Neutrophil (primary cell): Measurements from ENCODE around the gene KCNJ12.
"Not testable (repeated sequence)": the region's sequence is repeated elsewhere in the genome, so short reads cannot be mapped to it uniquely, and the experiment has no call there.

Experiments
- H3K27ac ChIP-seq: fragments of 200-600 bp; sonication (generic); 2 replicates; pipeline ENCODE4 v1.5.1; 2016; ENCODE audit warnings: mild to moderate bottlenecking, moderate library complexity
- H3K27me3 ChIP-seq: fragments of 200-600 bp; sonication (generic); 2 replicates; pipeline ENCODE4 v1.6.0; 2016; ENCODE audit warnings: mild to moderate bottlenecking
- H3K36me3 ChIP-seq: fragments of 200-600 bp; sonication (generic); 2 replicates; pipeline ENCODE4 v1.5.1; 2017
- H3K4me1 ChIP-seq, 2 experiments: fragments of 200-600 bp in 1 of 2; sonication (generic) in 1 of 2; 1 replicate in 1 of 2; 2 replicates in 1 of 2; pipeline versions ENCODE4 v1.5.1 to v1.6.1; 2013 to 2016; ENCODE audit warnings: low read depth in 1 of 2, low read length in 1 of 2, mild to moderate bottlenecking in 1 of 2, moderate library complexity in 1 of 2; ENCODE audit not compliant: control insufficient read depth in 1 of 2, insufficient read depth in 1 of 2
- H3K4me3 ChIP-seq, 2 experiments: fragments of 200-600 bp in 1 of 2; sonication (generic) in 1 of 2; 1 replicate in 1 of 2; 2 replicates in 1 of 2; pipeline ENCODE4 v1.5.1; 2013 to 2016; ENCODE audit warnings: low read depth in 1 of 2, low read length in 1 of 2, mild to moderate bottlenecking in 1 of 2, moderate library complexity in 1 of 2
- H3K9me3 ChIP-seq: fragments of 200-600 bp; sonication (generic); 2 replicates; pipeline ENCODE4 v1.5.1; 2016
- CTCF ChIP-seq: fragments of 200-600 bp; sonication (generic); IDR thresholded peaks from 2 replicates; pipeline ENCODE4 v1.5.1; 2016; ENCODE audit warnings: antibody characterized with exemption

Gene KCNJ12

GRCh38 chr17:21376081-21376758 is at the start of gene KCNJ12:
Gene KCNJ12, plus strand, starts transcription at chr17:21376357. Its CDS starts 38,986 bp downstream, at chr17:21415343.
- TF ChIP-seq CTCF = no peak

GRCh38 chr17:21327921-21328320 is 48.2 kb upstream of the KCNJ12 start:
- H3K4me3 ChIP-seq, H3K9me3 ChIP-seq, H3K27me3 ChIP-seq, H3K27ac ChIP-seq, H3K36me3 ChIP-seq: not testable (repeated sequence)
- peaks cover 16 to 23% of the 10 kb centered on the region in 2 experiments for H3K4me1 ChIP-seq

More at GRCh38 chr17:21376081-21376758, at the start of gene KCNJ12:
- no peaks in the 10 kb centered on the region for H3K9me3 ChIP-seq
- H3K4me1 ChIP-seq = peaks cover 0 to 4% of the 10 kb centered on the region in 2 experiments
- H3K36me3 ChIP-seq = no peaks in the 10 kb centered on the region
- H3K27ac ChIP-seq = no peak within 1 kb of the TSS
- no peak within 1 kb of the TSS for H3K4me3 ChIP-seq
- H3K27me3 ChIP-seq = peaks cover 70% of the 10 kb centered on the region

GRCh38 chr17:21328778-21329177 is 47.4 kb upstream of the KCNJ12 start:
- H3K27me3 ChIP-seq, H3K27ac ChIP-seq, H3K36me3 ChIP-seq, H3K4me3 ChIP-seq, H3K9me3 ChIP-seq: not testable (repeated sequence)
- peaks cover 11 to 15% of the 10 kb centered on the region in 2 experiments for H3K4me1 ChIP-seq

GRCh38 chr17:21330436-21331160 is 45.6 kb upstream of the KCNJ12 start:
- H3K4me3 ChIP-seq = no peak overlapping the region
- no peaks in the 10 kb centered on the region for H3K27me3 ChIP-seq
- H3K27ac ChIP-seq = no peak overlapping the region
- peaks cover 2 to 5% of the 10 kb centered on the region in 2 experiments for H3K4me1 ChIP-seq
- H3K36me3 ChIP-seq = no peaks in the 10 kb centered on the region
- TF ChIP-seq CTCF = no peak
- H3K9me3 ChIP-seq = no peaks in the 10 kb centered on the region

GRCh38 chr17:21336541-21337294 is 39.4 kb upstream of the KCNJ12 start:
- not testable (repeated sequence) for H3K27ac ChIP-seq, H3K27me3 ChIP-seq, H3K9me3 ChIP-seq, H3K36me3 ChIP-seq, H3K4me1 ChIP-seq, H3K4me3 ChIP-seq

- not testable (repeated sequence) for H3K36me3 ChIP-seq, H3K27me3 ChIP-seq, H3K27ac ChIP-seq, H3K4me1 ChIP-seq, H3K9me3 ChIP-seq, H3K4me3 ChIP-seq
Observed at GRCh38 chr17:21337981-21338625, 38.1 kb upstream of the KCNJ12 start.

GRCh38 chr17:21339011-21339410 is 37.1 kb upstream of the KCNJ12 start:
- H3K27me3 ChIP-seq = no peaks in the 10 kb centered on the region
- TF ChIP-seq CTCF = no peak
- H3K27ac ChIP-seq = no peak overlapping the region
- H3K4me1 ChIP-seq = no peaks in the 10 kb centered on the region
- H3K9me3 ChIP-seq = no peaks in the 10 kb centered on the region
- H3K36me3 ChIP-seq = no peaks in the 10 kb centered on the region
- no peak overlapping the region for H3K4me3 ChIP-seq

GRCh38 chr17:21339571-21339970 is 36.6 kb upstream of the KCNJ12 start:
- H3K4me1 ChIP-seq, H3K9me3 ChIP-seq, H3K27ac ChIP-seq, H3K4me3 ChIP-seq, H3K36me3 ChIP-seq, H3K27me3 ChIP-seq: not testable (repeated sequence)

- H3K4me1 ChIP-seq, H3K4me3 ChIP-seq, H3K27ac ChIP-seq, H3K9me3 ChIP-seq, H3K36me3 ChIP-seq, H3K27me3 ChIP-seq: not testable (repeated sequence)
Observed at GRCh38 chr17:21340407-21340806, 35.8 kb upstream of the KCNJ12 start.

GRCh38 chr17:21341279-21341678 is 34.9 kb upstream of the KCNJ12 start:
- not testable (repeated sequence) for H3K4me3 ChIP-seq, H3K9me3 ChIP-seq, H3K27ac ChIP-seq, H3K27me3 ChIP-seq, H3K4me1 ChIP-seq, H3K36me3 ChIP-seq
